SK-N-SH (cell line): ENCODE measurements around the gene SCNM1. TPM values are rescaled to one million over a fixed set of nuclear protein-coding genes. Genes with fewer than 3 reads are reported as not detected.
A peak's percentile ranks its signal among the peaks of the same experiment; 100 is the strongest.

ENCODE experiments used
- CTCF ChIA-PET: fragments of 300-600, 350-600 bp; formaldehyde crosslinking; extraction: SDS; loops from one replicate; lab custom pipeline; 2021; lab: Yijun Ruan, JAX
- POLR2A ChIA-PET: fragments of 350-600 bp; sonication (Branson Sonifier 250); formaldehyde crosslinking; extraction: SDS; loops from one replicate; lab custom pipeline; 2020; ENCODE audit warnings: antibody characterized with exemption, inconsistent platforms; lab: Yijun Ruan, JAX
- DNase-seq: peaks from one replicate; pipeline ENCODE4 v3.0.0; 2012
- H2AFZ ChIP-seq: fragments of 200-600 bp; sonication (generic); 2 replicates; pipeline ENCODE4 v1.8.1; 2016; ENCODE audit warnings: antibody characterized with exemption, mild to moderate bottlenecking, low read depth
- H3F3A ChIP-seq: fragments of 200-600 bp; sonication (generic); replicated peaks from 2 replicates; pipeline ENCODE3; 2016; ENCODE audit warnings: antibody characterized with exemption, mild to moderate bottlenecking; ENCODE audit not compliant: insufficient read depth
- H3K27ac ChIP-seq, 2 experiments: fragments of 200-500 bp in 1 of 2; fragments of 200-600 bp in 1 of 2; sonication (Bioruptor generic) in 1 of 2; sonication (generic), shearing (Covaris generic) in 1 of 2; 2 replicates each; pipeline versions ENCODE4 v1.5.1 to v1.6.1; 2014 to 2016; ENCODE audit warnings: low read depth in 2 of 2, inconsistent platforms in 1 of 2, low read length in 1 of 2, mild to moderate bottlenecking in 1 of 2, mixed read lengths in 1 of 2
- H3K27me3 ChIP-seq: fragments of 200-600 bp; sonication (generic), shearing (Covaris generic); 2 replicates; pipeline ENCODE4 v1.6.1; 2016; ENCODE audit warnings: mixed run types; ENCODE audit not compliant: insufficient read depth
- H3K36me3 ChIP-seq, 2 experiments: fragments of 200-500 bp in 1 of 2; fragments of 200-600 bp in 1 of 2; sonication (Bioruptor generic) in 1 of 2; sonication (generic) in 1 of 2; replicated peaks in 1 of 2; 2 replicates each; pipeline versions ENCODE3 to v1.5.1; 2014 to 2016; ENCODE audit warnings: low read length in 1 of 2, mild to moderate bottlenecking in 1 of 2; ENCODE audit not compliant: insufficient read depth in 2 of 2, control insufficient read depth in 1 of 2
- H3K4me1 ChIP-seq, 2 experiments: fragments of 200-500 bp in 1 of 2; fragments of 200-600 bp in 1 of 2; sonication (Bioruptor generic) in 1 of 2; sonication (generic), shearing (Covaris generic) in 1 of 2; 2 replicates each; pipeline versions ENCODE4 v1.5.1 to v1.6.1; 2014 to 2016; ENCODE audit warnings: low read depth in 1 of 2, low read length in 1 of 2, mixed run types in 1 of 2; ENCODE audit not compliant: insufficient read depth in 2 of 2, control insufficient read depth in 1 of 2
- H3K4me2 ChIP-seq: fragments of 200-600 bp; sonication (generic), shearing (Covaris generic); 2 replicates; pipeline ENCODE4 v1.6.1; 2017; ENCODE audit warnings: mixed run types
- H3K4me3 ChIP-seq, 2 experiments: fragments of 200-500 bp in 1 of 2; fragments of 200-600 bp in 1 of 2; sonication (Bioruptor generic) in 1 of 2; sonication (generic), shearing (Covaris generic) in 1 of 2; 2 replicates each; pipeline versions ENCODE4 v1.5.1 to v1.8.1; 2014 to 2016; ENCODE audit warnings: low read depth in 2 of 2, inconsistent platforms in 1 of 2, low read length in 1 of 2, mild to moderate bottlenecking in 1 of 2, mixed read lengths in 1 of 2, moderate library complexity in 1 of 2
- H3K79me2 ChIP-seq: fragments of 200-600 bp; sonication (generic); 2 replicates; pipeline ENCODE4 v1.8.1; 2017; ENCODE audit warnings: mild to moderate bottlenecking; ENCODE audit not compliant: insufficient read depth
- H3K9ac ChIP-seq: fragments of 200-600 bp; sonication (generic); 2 replicates; pipeline ENCODE4 v1.6.1; 2017; ENCODE audit warnings: mixed run types
- H3K9me2 ChIP-seq: fragments of 200-600 bp; sonication (generic); 2 replicates; pipeline ENCODE4 v1.6.1; 2017; ENCODE audit warnings: mixed run types
- H3K9me3 ChIP-seq: fragments of 200-600 bp; sonication (generic); 2 replicates; pipeline ENCODE4 v1.6.1; 2017; ENCODE audit warnings: mixed run types, mild to moderate bottlenecking, moderate library complexity
- H4K20me1 ChIP-seq: fragments of 200-600 bp; sonication (generic); 2 replicates; pipeline ENCODE4 v1.6.1; 2017; ENCODE audit warnings: mild to moderate bottlenecking, mixed run types; ENCODE audit not compliant: insufficient read depth
- CTCF ChIP-seq: fragments of 200-600 bp; sonication (generic); IDR thresholded peaks from 2 replicates; pipeline ENCODE4 v1.6.1; 2017; ENCODE audit warnings: antibody characterized with exemption, mild to moderate bottlenecking, moderate library complexity
- ELF1 ChIP-seq: IDR thresholded peaks from 2 replicates; pipeline ENCODE4 v1.4.0; 2012
- EP300 ChIP-seq, 2 experiments: IDR thresholded peaks; 2 replicates each; pipeline versions ENCODE4 v1.4.0 to v1.6.1; 2012; ENCODE audit warnings: borderline replicate concordance in 1 of 2, low read depth in 1 of 2, low read length in 1 of 2
- FOXM1 ChIP-seq: IDR thresholded peaks from 2 replicates; pipeline ENCODE4 v1.4.0; 2012; ENCODE audit warnings: low read depth, mild to moderate bottlenecking
- GATA2 ChIP-seq: sonication (generic); formaldehyde crosslinking; IDR thresholded peaks from 2 replicates; pipeline ENCODE4 v1.5.0; 2020; ENCODE audit warnings: mild to moderate bottlenecking, missing genetic modification reagents
- IRF3 ChIP-seq: fragments of 150-350 bp; IDR thresholded peaks from 2 replicates; pipeline ENCODE4 v1.6.1; 2016; ENCODE audit warnings: mild to moderate bottlenecking, low read depth, low read length
- JUND ChIP-seq: IDR thresholded peaks from 2 replicates; pipeline ENCODE4 v1.4.0; 2012
- MEF2A ChIP-seq: IDR thresholded peaks from 2 replicates; pipeline ENCODE4 v1.4.0; 2012; ENCODE audit warnings: low read depth, borderline replicate concordance
- NFIC ChIP-seq: IDR thresholded peaks from 2 replicates; pipeline ENCODE4 v1.4.0; 2012; ENCODE audit warnings: borderline replicate concordance
- NRF1 ChIP-seq: IDR thresholded peaks from 2 replicates; pipeline ENCODE4 v1.6.1; 2012; ENCODE audit warnings: low read depth, mild to moderate bottlenecking, low read length
- PBX3 ChIP-seq: IDR thresholded peaks from 2 replicates; pipeline ENCODE4; 2012
- POLR2AphosphoS5 ChIP-seq: IDR thresholded peaks from 2 replicates; pipeline ENCODE4 v1.6.1; 2012; ENCODE audit warnings: low read depth, low read length
- RAD21 ChIP-seq: IDR thresholded peaks from 2 replicates; pipeline ENCODE4 v1.6.1; 2012; ENCODE audit warnings: mild to moderate bottlenecking, low read length
- RCOR1 ChIP-seq: fragments of 150-350 bp; IDR thresholded peaks from 2 replicates; pipeline ENCODE4 v1.6.1; 2017; ENCODE audit warnings: antibody characterized with exemption, low read length
- REST ChIP-seq: IDR thresholded peaks from 2 replicates; pipeline ENCODE4 v1.6.1; 2012; ENCODE audit warnings: mild to moderate bottlenecking, low read depth, low read length, moderate library complexity
- RFX5 ChIP-seq: IDR thresholded peaks from 2 replicates; pipeline ENCODE4 v1.6.1; 2012; ENCODE audit warnings: mild to moderate bottlenecking, improper control_type of control experiment, low read length
- RXRA ChIP-seq: IDR thresholded peaks from 2 replicates; pipeline ENCODE4 v1.4.0; 2012; ENCODE audit warnings: low read depth, mild to moderate bottlenecking, borderline replicate concordance
- SIN3A ChIP-seq: IDR thresholded peaks from 2 replicates; pipeline ENCODE4 v1.6.1; 2012; ENCODE audit warnings: low read depth, mild to moderate bottlenecking, low read length, moderate library complexity, borderline replicate concordance
- SMC3 ChIP-seq: IDR thresholded peaks from 2 replicates; pipeline ENCODE4 v1.6.1; 2012; ENCODE audit warnings: low read depth, low read length, improper control_type of control experiment
- TAF1 ChIP-seq: IDR thresholded peaks from 2 replicates; pipeline ENCODE4 v1.6.1; 2012; ENCODE audit warnings: low read depth, mild to moderate bottlenecking, low read length, moderate library complexity, borderline replicate concordance
- YY1 ChIP-seq: IDR thresholded peaks from 2 replicates; pipeline ENCODE4 v1.4.0; 2012; ENCODE audit warnings: low read depth, mild to moderate bottlenecking
- WGBS: methylation state at CpG from one replicate; pipeline ENCODE4 v1.1.6; 2017; ENCODE audit warnings: low lambda C conversion rate; 5-methylcytosine and 5-hydroxymethylcytosine counted together
- polyA plus RNA-seq, 3 experiments: library from polyadenylated mRNA; depleted of rRNA; stranded (reverse); fragments of >200 nt; gene quantifications; 2 replicates each; pipeline ENCODE4 v1.2.3, GENCODE V29; 2012

SCNM1 gene
- polyA plus RNA-seq, 1 of the 3 experiments (the other 2 are of a cell fraction), result 27.8 TPM

GRCh38 chr1:151165738-151166504, at the start of gene SCNM1, which contains the start of gene LYSMD1 (continued):
- TF ChIP-seq CTCF (no peak), SIN3A (peak; percentile 98; the same call in 1 of the 2 replicates), MEF2A (no peak), GATA2 (CRISPR knock-in tag) (peak; percentile 24; the same call in 1 of the 2 replicates), YY1 (peak; percentile 69; the same call in 1 of the 2 replicates), EP300 (IDR thresholded peaks at IDR 0.05; ENCODE audit: borderline replicate concordance in 1 of 2, low read depth in 1 of 2, low read length in 1 of 2) (peak in 1 of 2 experiments; percentile 34; a peak in 2 of 4 replicates), IRF3 (no peak), SMC3 (no peak), NFIC (0 out of 2 replicates have a peak, but pooled peaks have one; percentile 16), NRF1 (no peak), ELF1 (peak; percentile 100), RCOR1 (peak; percentile 74; the same call in 1 of the 2 replicates), TAF1 (peak; percentile 79), RAD21 (no peak), POLR2AphosphoS5 (peak; percentile 83)
- TF ChIP-seq, all 33 proteins: peak for 19

- CTCF ChIA-PET, result interaction anchor here (1.3 kb wide), 1 partner anchor 26 kb away, joined by 3 read pairs; no protein-coding TSS in a partner anchor
- TF ChIP-seq RAD21, result no peak
- no peak for TF ChIP-seq RXRA
- no peak for TF ChIP-seq PBX3
- TF ChIP-seq YY1, result no peak
- TF ChIP-seq JUND, result no peak
- TF ChIP-seq REST, result no peak
- TF ChIP-seq NFIC, result no peak
- no peak for TF ChIP-seq RFX5
- TF ChIP-seq IRF3, result no peak
- no peak for TF ChIP-seq ELF1
- TF ChIP-seq SMC3, result no peak
- no peak for TF ChIP-seq FOXM1
These were observed 41.1 kb upstream of the SCNM1 start for GRCh38 chr1:151124763-151125403.

More at GRCh38 chr1:151124763-151125403, 41.1 kb upstream of the SCNM1 start:
- POLR2A ChIA-PET, result no interaction called here
- no peak overlapping the region for H3K27ac ChIP-seq
- DNase-seq, result no peak
- no peak overlapping the region for H3K4me2 ChIP-seq
- 72% methylated on average over 5 of the region's 5 CpGs for WGBS
- no peaks in the 10 kb centered on the region for H3K9me3 ChIP-seq
- H3K9me2 ChIP-seq, result no peaks in the 10 kb centered on the region
- no peak overlapping the region for H2AFZ ChIP-seq
- H3K9ac ChIP-seq, result no peak overlapping the region
- no peaks in the 10 kb centered on the region for H3K79me2 ChIP-seq
- no peaks in the 10 kb centered on the region for H3K36me3 ChIP-seq
- H3K4me3 ChIP-seq, result no peak overlapping the region
- H3K4me1 ChIP-seq, result no peaks in the 10 kb centered on the region
- no peaks in the 10 kb centered on the region for H3K27me3 ChIP-seq
- no peaks in the 10 kb centered on the region for H4K20me1 ChIP-seq
- peaks cover 5% of the 10 kb centered on the region for H3F3A ChIP-seq
